Stimulated activated CD4-positive, alpha-beta T cell treated with anti-CD3 and anti-CD28 coated beads, Interleukin-15, amount 100 ng/mL, for 1 hour (primary cell): ENCODE data around the gene ADGRF1.
"Not testable (repeated sequence)": the region's sequence is repeated elsewhere in the genome, so short reads cannot be mapped to it uniquely, and the experiment has no call there.

Experiments used
- DNase-seq, 2 donors: peaks; one replicate each; pipeline ENCODE4 v3.0.0-alpha.2; 2020; ENCODE audit warnings: low read depth in 1 of 2, low spot score in 1 of 2

ADGRF1 gene

GRCh38 chr6:47042275-47042791 is at the start of gene ADGRF1:
Gene ADGRF1, minus strand, starts transcription at chr6:47042332. Its CDS starts 13,271 bp downstream, at chr6:47029061.
- no peak for DNase-seq

DNA sequence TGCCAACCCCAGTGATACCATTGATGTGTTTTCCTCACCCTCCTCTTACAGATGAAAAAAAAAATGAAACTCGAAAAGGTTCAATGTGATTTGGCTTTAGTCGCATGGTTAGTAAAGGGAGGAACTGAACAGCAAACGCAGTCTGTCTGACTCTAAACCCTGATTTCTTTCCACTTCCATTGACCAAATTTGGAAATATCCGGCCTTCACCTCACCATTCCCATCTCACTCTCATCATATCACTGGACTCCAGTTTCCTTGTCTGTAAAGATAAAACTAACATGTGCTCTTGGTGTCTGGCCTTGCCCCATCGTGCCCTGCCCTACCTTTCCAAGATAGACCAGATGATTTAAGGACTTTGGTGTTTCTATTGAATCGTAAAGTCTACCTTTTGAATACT is 48.7 kb upstream of the ADGRF1 start:
- DNase-seq: no peak

DNA sequence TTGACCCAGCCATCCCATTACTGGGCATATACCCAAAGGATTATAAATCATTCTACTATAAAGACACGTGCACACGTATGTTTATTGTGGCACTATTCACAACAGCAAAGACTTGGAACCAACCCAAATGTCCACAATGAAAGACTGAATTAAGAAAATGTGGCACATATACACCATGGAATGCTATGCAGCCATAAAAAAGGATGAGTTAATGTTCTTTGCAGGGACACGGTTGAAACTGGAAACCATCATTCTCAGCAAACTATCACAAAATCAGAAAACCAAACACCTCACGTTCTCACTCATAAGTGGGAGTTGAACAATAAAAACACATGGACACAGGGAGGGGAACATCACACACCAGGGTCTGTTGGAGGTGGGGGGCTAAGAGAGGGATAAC is 47.3 kb upstream of the ADGRF1 start:
- not testable (repeated sequence) for DNase-seq

GRCh38 chr6:47086051-47086770 is 44.1 kb upstream of the ADGRF1 start:
- DNase-seq: no peak

DNA sequence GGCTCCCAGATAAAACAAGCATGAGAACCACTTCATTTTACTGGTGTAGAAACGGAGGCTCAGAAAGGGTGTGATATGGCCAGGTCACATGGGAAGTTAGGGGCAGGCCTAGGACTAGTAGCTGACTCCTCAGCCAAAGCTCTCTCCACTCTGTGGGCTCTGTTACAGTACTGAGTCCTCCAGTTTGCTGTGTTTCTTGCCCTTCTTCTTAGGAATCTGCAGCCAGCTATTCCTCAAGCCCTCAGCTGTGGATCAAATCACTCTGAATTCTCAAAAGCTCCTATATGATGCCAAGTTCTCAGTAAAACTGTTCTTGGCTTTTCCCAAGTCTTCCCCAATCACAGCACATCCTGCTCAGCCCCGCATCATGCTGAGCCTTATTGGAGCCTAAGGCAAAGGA is 42.5 kb upstream of the ADGRF1 start:
- DNase-seq: no peak

DNA sequence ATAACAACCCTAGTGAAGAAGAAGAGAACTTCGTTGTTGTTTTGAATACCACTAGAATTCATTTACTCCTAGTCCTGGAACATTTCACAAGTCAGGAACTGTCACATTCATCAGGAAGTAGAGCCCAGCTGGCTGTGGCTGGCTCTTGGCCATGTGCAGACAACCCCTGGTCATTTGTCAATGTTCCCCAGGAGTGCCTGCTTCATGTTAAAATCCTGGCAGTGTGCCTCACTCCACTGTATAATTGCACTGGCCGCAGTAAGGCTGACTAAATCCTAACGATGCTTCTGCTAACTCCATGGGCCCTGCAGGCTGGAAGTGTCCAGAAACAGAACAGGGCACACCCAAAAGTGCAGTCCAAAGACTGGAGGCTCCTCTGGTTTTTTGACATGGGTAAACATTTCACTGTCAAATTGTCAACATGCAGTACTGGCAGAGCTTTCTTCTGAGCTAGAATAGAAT is 41.5 kb upstream of the ADGRF1 start:
- DNase-seq: no peak

DNA sequence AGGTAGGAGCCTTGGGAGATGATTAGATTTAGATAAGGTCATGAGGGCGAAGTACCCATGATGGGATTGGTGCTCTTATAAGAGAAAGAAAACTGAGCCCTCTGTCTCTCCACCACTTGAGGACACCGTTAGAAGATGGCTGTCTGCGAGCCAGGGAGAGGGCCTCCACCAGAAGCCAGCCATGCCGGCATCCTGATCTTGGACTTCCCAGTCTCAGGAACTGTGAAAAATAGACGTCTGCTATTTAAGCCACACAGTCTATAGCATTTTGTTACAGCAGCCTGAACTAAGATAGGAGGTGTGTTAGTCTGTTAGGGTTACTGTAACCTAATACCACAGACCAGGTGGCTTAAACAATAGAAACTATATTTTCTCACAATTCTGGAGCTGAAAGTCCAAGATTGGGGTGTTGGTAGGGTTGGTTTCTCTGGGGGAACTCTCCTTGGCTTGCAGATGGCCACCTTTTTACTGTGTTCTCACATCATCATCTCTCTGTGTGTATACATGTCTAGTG is 38.0 kb upstream of the ADGRF1 start:
- no peak for DNase-seq

DNA sequence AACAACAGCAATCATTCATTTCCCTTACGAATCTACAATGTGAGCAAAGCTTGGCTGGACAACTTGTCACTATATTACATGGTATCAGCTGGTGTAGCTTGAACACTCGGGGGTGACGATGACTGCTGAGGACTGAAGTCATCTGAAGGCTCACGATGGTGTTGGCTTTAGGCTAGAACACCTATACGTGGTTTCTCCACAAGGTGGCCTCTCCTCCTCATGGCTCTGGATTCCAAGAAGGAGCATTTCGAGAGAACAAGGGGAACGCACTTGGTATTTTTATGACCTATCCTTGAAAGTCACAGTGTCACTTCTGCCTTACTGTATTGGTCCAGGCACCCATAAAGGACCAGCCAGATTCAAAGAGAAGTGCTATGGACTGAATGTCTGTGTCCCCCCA is 37.5 kb upstream of the ADGRF1 start:
- DNase-seq: no peak

DNA sequence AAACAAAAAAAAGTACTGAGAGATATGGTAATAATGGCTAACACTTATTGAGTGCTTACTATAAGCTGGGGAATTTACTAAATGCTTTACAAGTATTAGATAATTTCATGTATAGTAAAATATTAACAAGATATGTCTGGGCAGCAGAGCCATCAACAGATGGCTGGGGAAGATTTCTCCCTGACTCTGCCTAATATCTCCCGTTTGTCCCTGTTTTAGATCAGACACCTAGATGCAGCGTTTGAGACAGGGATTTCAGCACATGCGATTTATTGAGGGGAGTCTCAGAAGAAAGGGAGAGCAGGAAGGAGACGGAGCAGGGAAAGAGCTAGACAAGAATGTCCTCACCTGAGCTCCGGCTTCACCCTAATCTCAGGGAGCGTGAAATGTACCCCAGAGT is 36.9 kb upstream of the ADGRF1 start:
- DNase-seq: no peak

- DNase-seq: no peak
Measured at GRCh38 chr6:47076422-47077344, 34.6 kb upstream of the ADGRF1 start.

DNA sequence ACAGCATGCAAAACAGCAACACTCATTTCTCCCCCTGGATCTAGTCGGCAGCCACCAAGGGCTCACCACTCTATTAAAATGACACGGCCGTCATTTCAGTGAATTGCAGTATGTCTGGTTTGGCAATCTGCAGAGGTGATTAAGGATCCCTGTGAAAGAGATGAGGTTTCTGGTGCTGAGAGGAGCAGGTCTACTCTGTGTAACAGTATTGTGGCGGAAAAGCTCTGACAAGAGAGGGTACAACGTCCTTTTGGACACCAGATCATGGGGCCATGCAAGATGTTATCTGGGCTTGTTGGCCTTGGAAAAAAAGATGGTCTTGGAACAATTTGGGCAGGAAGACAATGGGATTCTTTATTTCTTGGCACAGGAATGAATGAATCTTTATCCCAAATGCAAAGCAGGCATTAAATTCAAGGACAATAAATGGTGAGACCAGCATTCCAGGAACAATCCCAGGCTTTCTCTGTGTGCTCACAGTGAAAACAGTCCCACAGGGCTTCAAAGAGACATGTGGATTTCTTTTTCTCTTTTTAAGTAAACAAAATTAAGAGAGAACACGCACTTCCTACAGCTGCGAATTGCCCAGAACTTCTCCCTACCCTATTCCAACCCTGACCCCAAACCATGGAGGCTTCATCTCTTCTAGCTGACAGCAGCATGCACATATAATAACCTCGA is 33.7 kb upstream of the ADGRF1 start:
- no peak for DNase-seq

GRCh38 chr6:47075168-47075567 is 33.0 kb upstream of the ADGRF1 start:
- no peak for DNase-seq

DNA sequence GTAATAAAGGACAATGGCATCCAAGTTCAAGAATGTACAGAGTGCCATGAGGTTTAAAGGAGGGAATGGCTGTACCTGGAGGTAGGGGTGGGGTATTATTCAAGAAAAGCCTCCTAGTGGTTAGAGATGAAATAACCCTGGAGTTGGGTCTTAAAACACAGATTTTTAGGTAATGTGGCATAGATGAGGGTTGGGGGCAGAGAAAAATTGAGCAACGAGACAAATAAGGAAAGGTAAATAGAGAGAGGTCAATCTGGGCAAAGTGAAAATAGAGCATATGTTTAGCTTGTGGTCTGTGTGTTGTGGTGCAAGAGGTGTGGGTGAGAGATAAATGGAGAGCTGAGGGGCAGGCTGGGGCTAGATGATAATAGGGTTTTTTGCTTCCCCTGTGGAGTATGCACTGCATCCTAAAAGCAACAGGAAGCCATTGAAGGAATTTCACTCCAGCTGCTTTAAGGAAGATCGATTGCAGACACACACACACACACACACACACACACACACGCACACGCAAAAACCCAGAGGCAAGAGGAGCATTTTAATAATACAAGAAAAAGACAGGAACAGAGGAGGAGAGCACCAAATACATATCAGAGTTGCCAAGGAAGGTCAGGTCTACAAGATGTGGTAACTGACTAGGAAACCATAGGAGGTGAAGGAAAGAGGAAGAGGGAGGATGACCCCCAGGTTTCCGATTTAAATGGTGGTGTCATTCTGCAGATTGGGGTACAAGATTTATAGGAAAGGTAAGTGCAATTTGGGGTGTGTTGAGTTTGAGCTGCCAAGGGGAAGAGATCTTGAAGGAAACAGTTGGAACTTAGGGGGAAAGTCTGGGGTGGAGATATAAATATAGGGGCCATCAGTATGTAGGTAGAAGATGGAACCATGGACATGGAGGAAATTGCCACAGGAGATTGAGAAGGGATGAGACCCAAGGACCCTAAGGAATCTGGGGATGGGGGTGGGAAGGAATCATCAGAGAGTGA is 31.3 kb upstream of the ADGRF1 start:
- no peak for DNase-seq

- no peak for DNase-seq
Measured at GRCh38 chr6:47072667-47073066, 30.5 kb upstream of the ADGRF1 start.

DNA sequence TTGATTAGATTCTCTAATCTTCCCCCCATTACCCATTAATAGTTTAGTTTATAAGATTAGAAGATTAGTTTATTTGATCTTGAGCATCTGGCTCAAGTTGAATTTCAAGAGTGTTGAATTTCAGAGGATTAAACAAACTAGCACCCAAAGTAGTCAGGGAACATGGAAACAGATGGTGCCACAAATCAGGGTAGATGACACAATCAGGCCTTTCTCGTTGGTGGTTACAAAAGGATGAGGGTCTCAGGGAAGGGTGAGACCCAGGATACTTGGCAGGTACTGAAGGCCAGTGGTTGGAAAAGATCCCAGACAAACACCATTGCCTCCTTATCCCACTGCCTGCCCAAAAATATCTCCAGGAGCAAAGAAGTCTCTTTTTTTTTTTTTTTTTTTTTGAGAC is 29.5 kb upstream of the ADGRF1 start:
- no peak for DNase-seq

- no peak for DNase-seq
Measured at GRCh38 chr6:47070461-47070860, 28.3 kb upstream of the ADGRF1 start.

DNA sequence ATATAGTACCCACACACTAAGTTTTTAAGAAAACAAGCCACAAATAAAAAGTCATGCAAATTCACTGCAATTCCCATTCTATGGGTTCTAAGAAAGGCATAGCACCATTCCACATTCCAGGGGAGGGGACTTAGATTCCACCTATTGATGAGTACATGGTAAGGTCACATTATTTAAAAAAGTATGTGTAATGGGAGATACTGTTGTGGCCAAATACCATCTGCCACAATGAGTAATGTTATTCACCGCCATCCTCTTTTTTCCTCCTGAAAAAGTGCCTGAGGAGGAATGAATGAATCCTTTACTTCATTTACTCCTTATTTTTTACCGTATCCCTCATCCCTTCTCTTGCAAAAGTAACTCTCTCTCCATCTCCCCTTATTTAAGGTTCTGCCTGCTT is 27.0 kb upstream of the ADGRF1 start:
- DNase-seq: no peak

DNA sequence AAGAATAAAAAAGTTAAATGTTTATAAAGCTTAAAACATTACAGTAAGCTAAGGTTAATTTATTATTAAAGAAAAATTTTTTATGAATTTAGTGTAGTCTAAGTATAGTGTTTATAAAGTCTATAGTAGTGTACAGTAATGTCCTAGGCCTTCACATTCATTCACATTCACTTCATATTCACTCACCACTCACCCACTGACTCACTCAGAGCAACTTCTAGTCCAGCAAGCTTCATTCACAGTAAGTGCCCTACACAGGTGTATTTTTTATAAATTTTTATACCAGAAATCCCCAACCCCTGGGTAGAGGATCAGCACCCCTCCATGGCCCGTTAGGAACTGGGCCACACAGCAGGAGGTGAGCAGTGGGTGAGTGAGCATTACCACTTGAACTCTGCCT is 24.3 kb upstream of the ADGRF1 start:
- DNase-seq: no peak

GRCh38 chr6:47064274-47064673 is 22.1 kb upstream of the ADGRF1 start:
- no peak for DNase-seq

DNA sequence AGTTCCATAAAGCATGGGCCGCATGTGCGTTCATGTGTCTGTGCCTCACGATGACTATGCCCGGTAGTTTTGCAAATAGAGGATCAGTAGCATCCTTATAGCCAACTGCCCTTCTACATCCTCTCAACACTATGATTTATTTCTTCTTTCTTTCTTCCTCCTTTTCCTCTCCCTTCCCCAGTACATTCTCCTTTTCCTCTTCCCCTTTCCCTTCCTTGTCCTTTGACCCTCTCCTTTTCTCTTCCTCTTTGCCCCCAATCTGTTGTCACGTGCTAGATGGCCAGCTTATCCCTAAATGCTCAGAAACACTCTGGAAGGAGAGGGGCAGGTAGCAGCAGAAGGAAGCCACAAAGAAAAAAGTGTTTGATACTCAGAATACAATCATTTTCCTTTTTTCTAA is 20.2 kb upstream of the ADGRF1 start:
- no peak for DNase-seq
